GM13976 (cell line): ENCODE data around the gene CYFIP2.
A peak's percentile ranks its signal among the peaks of the same experiment; 100 is the strongest.

Experiments used
- DNase-seq: peaks from one replicate; pipeline ENCODE4 v3.0.0; 2012; ENCODE audit warnings: low spot score
- CTCF ChIP-seq: IDR thresholded peaks from 2 replicates; pipeline ENCODE4 v1.5.1; 2012; ENCODE audit warnings: borderline replicate concordance, mild to moderate bottlenecking; ENCODE audit not compliant: insufficient read depth; ENCODE audit errors: extremely low read depth, missing control alignments, control extremely low read depth
- in situ Hi-C: fragments of 300-500 bp; cut with MboI; formaldehyde crosslinking; loops from one replicate; pipeline ENCODE4 v1.12.0; 2022; ENCODE audit warnings: low sequenced_read_pairs, mixed read lengths, inconsistent platforms; ENCODE audit not compliant: unreplicated experiment

CYFIP2 gene

GRCh38 chr5:157269165-157269671 lies 3.3 kb downstream of the CYFIP2 start:
- in situ Hi-C loops = no loop called here
- DNase-seq = no peak
- no peak for TF ChIP-seq CTCF

GRCh38 chr5:157269761-157270272 lies 3.9 kb downstream of the CYFIP2 start:
- no peak for TF ChIP-seq CTCF
- DNase-seq = no peak
- in situ Hi-C loops = no loop called here

DNA sequence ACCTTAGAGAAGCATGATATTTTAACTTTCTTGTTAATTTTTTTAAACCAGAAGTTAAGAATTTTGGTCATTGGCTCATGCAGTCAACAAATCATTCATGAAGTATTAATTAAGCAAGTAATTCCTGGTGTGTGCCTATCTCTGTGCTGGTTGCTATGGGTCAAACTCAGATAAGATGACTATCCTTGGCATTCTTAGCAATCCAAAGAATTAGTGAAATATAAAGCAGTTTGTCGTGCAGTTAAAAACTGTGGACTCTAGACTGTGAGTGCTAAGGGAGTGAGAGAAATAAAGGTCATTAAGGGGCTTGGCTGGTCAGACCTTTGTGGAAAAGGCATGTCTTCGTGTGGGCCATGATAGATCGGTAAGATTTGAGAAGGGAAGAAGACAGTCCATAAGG lies 4.8 kb downstream of the CYFIP2 start:
- in situ Hi-C loops = no loop called here
- no peak for DNase-seq
- TF ChIP-seq CTCF = no peak

GRCh38 chr5:157271740-157272271 lies 5.9 kb downstream of the CYFIP2 start:
- DNase-seq = peak; percentile 69
- in situ Hi-C loops = no loop called here
- no peak for TF ChIP-seq CTCF

DNA sequence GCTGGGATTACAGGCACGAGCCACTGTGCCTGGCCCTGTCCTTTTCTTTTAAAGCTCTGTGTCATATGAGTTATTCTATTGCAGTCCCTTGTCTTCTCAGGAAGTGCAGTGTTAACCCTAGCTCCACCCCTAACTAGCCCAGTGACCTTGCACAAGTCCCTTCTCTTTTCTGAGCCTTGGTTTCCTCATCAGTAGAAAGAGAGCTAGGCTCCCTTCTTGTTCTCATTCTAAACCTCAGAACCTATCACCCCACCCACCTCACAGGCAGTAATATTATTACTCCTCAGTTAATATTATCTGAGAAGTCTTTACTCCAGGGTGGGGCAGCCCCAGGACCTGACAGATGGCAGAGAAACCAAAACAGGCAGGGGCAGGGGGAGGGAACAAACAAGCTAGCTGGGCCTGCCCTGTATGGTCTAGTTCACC lies 7.2 kb downstream of the CYFIP2 start:
- no peak for TF ChIP-seq CTCF
- in situ Hi-C loops = no loop called here
- peak; percentile 30 for DNase-seq

DNA sequence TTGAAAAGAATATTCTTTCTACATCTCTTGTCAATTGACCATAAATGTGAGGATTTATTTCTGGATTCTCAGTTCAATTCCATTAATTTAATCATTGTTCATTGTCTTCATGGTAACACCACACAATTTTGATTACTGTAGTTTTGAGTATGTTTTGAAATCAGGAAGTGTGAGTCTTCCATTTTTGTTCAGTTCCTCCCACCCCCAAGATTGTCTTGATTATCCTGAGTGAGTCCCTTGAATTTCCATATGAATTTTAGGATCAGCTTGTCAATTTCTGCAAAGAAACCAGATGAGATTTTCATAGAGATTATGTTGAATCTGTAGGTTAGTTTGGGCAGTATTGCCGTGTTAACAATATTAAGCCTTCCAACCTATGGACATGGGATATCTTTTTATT lies 9.5 kb downstream of the CYFIP2 start:
- in situ Hi-C loops = no loop called here
- no peak for DNase-seq
- TF ChIP-seq CTCF = no peak
